Endothelial cell of umbilical vein (primary cell): Measurements from ENCODE around the gene LHPP.

Experiments used
- CTCF ChIP-seq, 2 donors: IDR thresholded peaks; 1 replicate in 1 of 2; 2 replicates in 1 of 2; pipeline ENCODE4 v1.5.1; 2011; ENCODE audit warnings: low read length in 2 of 2, mild to moderate bottlenecking in 2 of 2, moderate library complexity in 2 of 2, control low read depth in 1 of 2, inconsistent platforms in 1 of 2, low read depth in 1 of 2; ENCODE audit not compliant: insufficient read depth in 1 of 2; ENCODE audit errors: extremely low read depth in 1 of 2
- EZH2 ChIP-seq: IDR thresholded peaks from 2 replicates; pipeline ENCODE4 v1.6.1; 2012; ENCODE audit warnings: borderline replicate concordance, low read depth, mild to moderate bottlenecking, moderate library complexity, low read length, inconsistent platforms; ENCODE audit not compliant: severe bottlenecking
- FOS ChIP-seq: IDR thresholded peaks from 2 replicates; pipeline ENCODE4 v1.6.1; 2011; ENCODE audit warnings: mild to moderate bottlenecking, low read length, moderate library complexity, borderline replicate concordance; ENCODE audit not compliant: insufficient read depth
- GATA2 ChIP-seq: IDR thresholded peaks from 2 replicates; pipeline ENCODE4 v1.7.0; 2011; ENCODE audit warnings: low read depth, mild to moderate bottlenecking, moderate library complexity, mixed read lengths, low read length; ENCODE audit not compliant: insufficient read length, insufficient read depth
- MYC ChIP-seq: IDR thresholded peaks from one replicate; pipeline ENCODE4 v1.6.1; 2011; ENCODE audit warnings: mild to moderate bottlenecking, low read depth, low read length
- POLR2A ChIP-seq: IDR thresholded peaks from 2 replicates; pipeline ENCODE4 v1.6.1; 2012; ENCODE audit warnings: low read depth, mild to moderate bottlenecking, control low read depth, low read length

- TF ChIP-seq GATA2 = no peak
- no peak for TF ChIP-seq CTCF (IDR thresholded peaks at IDR 0.05; ENCODE audit: extremely low read depth in 1 of 2, insufficient read depth in 1 of 2, low read depth in 1 of 2, low read length in 2 of 2)
- TF ChIP-seq MYC = no peak
- no peak for TF ChIP-seq EZH2
- no peak for TF ChIP-seq FOS
- TF ChIP-seq POLR2A = no peak
Measured at GRCh38 chr10:124465777-124466488, 4.3 kb downstream of the LHPP start.
